ENCODE data around the gene PSEN1. TPM values are rescaled to one million over a fixed set of nuclear protein-coding genes. Genes with fewer than 3 reads are reported as not detected.

Gene PSEN1
- total RNA-seq, 1 experiment from 2014 or later = 49.9 TPM

- Histone ChIP-seq H4K91ac (ENCODE audit: insufficient read length, low read depth, low read length) (no peak overlapping the region), H3T11ph (ENCODE audit: low read length) (no peak overlapping the region), H3K56ac (ENCODE audit: insufficient read length, low read depth, low read length) (no peak overlapping the region), H3K14ac (ENCODE audit: insufficient read depth, low read length) (no peak overlapping the region), H2BK20ac (ENCODE audit: low read depth, low read length, poor library complexity, severe bottlenecking) (no peak overlapping the region), H2AK5ac (ENCODE audit: insufficient read length, low read length) (no peak overlapping the region), H3K9me3 (ENCODE audit: control insufficient read depth, low read depth, low read length) (no peaks in the 10 kb centered on the region), H4K8ac (replicated peaks; ENCODE audit: insufficient read length, low read depth, low read length) (no peak overlapping the region), H3K79me2 (ENCODE audit: insufficient read depth, low read length) (peaks cover 1% of the 10 kb centered on the region; the same call in 1 of the 2 replicates), H3K23ac (ENCODE audit: insufficient read length, low read depth, low read length) (no peak overlapping the region), H3K4me1 (ENCODE audit: insufficient read depth, low read length) (no peaks in the 10 kb centered on the region; the same call in 1 of the 2 replicates), H3K23me2 (ENCODE audit: insufficient read length, low read depth, low read length, poor library complexity, severe bottlenecking) (peaks cover 13% of the 10 kb centered on the region), H2BK12ac (ENCODE audit: insufficient read length, low read depth, low read length) (no peak overlapping the region), H3K4me2 (ENCODE audit: insufficient read depth, insufficient read length, low read length) (peak overlapping the region; percentile 98), H2BK120ac (ENCODE audit: low read depth, low read length, poor library complexity, severe bottlenecking) (no peak overlapping the region), H3K4ac (ENCODE audit: low read depth, low read length) (no peak overlapping the region), H3K9ac (ENCODE audit: extremely low read depth, insufficient read length, low read length) (peak overlapping the region; percentile 54), H2BK5ac (ENCODE audit: insufficient read length, low read length) (no peak overlapping the region), H4K20me1 (ENCODE audit: control insufficient read depth, insufficient read depth, insufficient read length) (no peaks in the 10 kb centered on the region), H2AFZ (ENCODE audit: low read length) (peak overlapping the region; percentile 91), H4K5ac (ENCODE audit: insufficient read length, low read depth, low read length) (peak overlapping the region; percentile 24), H3K18ac (ENCODE audit: insufficient read length, low read depth, low read length) (no peak overlapping the region), H3K79me1 (ENCODE audit: insufficient read depth, low read depth, low read length, poor library complexity, severe bottlenecking) (peaks cover 3% of the 10 kb centered on the region), H2BK15ac (ENCODE audit: low read depth, low read length) (no peak overlapping the region), H3K27me3 (ENCODE audit: insufficient read depth, low read length) (no peaks in the 10 kb centered on the region), H3K27ac (ENCODE audit: insufficient read length, low read depth, low read length) (no peak overlapping the region)
- peak overlapping the region in 1 of 3 experiments; percentile 100; a peak in 2 of 7 replicates for H3K27ac Mint-ChIP-seq
- no CpG with 5 or more reads among the region's 16 CpGs for WGBS (ENCODE audit: extremely low coverage, insufficient read length, low lambda C conversion rate)
- H3K4me3 Mint-ChIP-seq = peak overlapping the region; percentile 93 to 94
- no peak for DNase-seq
- no peak for TF ChIP-seq CTCF (conservative IDR thresholded peaks at IDR 0.05)
- H3K4me1 Mint-ChIP-seq = peaks cover 7 to 11% of the 10 kb centered on the region in 2 experiments
- H3K9me3 Mint-ChIP-seq = peaks cover 16 to 18% of the 10 kb centered on the region in 2 experiments
- H3K36me3 Mint-ChIP-seq (ENCODE audit: insufficient read depth in 1 of 3, low read depth in 3 of 3) = peaks cover 19 to 27% (median 23%) of the 10 kb centered on the region in 3 experiments
- peaks cover 2% of the 10 kb centered on the region for H3K27me3 Mint-ChIP-seq (ENCODE audit: low read depth)
Observed at GRCh38 chr14:73136085-73136386, 271 bp upstream of the PSEN1 start.
